K562 (cell line): ENCODE data around the gene EFHB. TPM values are rescaled to one million over a fixed set of nuclear protein-coding genes. Genes with fewer than 3 reads are reported as not detected.

ENCODE experiments used
- ARID2 ChIP-seq: fragments of 450-650 bp; IDR thresholded peaks from 2 replicates; pipeline ENCODE4 v1.6.1; 2017; ENCODE audit warnings: antibody characterized with exemption, mild to moderate bottlenecking
- ARID3B ChIP-seq: fragments of 250-450 bp; sonication (Bioruptor Pico); IDR thresholded peaks from 2 replicates; pipeline ENCODE4 v1.4.0; 2020; ENCODE audit warnings: borderline replicate concordance
- BACH1 ChIP-seq: fragments of 200-800 bp; sonication (Bioruptor generic); IDR thresholded peaks from 2 replicates; pipeline ENCODE4 v1.6.1; 2016; ENCODE audit warnings: missing genetic modification characterization, missing compliant biosample characterization
- CUX1 ChIP-seq: fragments of 200-800 bp; sonication (Bioruptor generic); IDR thresholded peaks from 2 replicates; pipeline ENCODE4 v1.6.1; 2016; ENCODE audit warnings: missing genetic modification characterization, missing compliant biosample characterization
- ELF4 ChIP-seq: fragments of 450-650 bp; formaldehyde crosslinking; IDR thresholded peaks from 2 replicates; pipeline ENCODE4 v1.4.0; 2022; ENCODE audit warnings: missing genetic modification characterization
- PPARD ChIP-seq: fragments of 250-450 bp; sonication (Bioruptor Pico); IDR thresholded peaks from 2 replicates; pipeline ENCODE4 v1.8.0; 2022; ENCODE audit warnings: inconsistent platforms, mild to moderate bottlenecking, moderate library complexity
- SFPQ ChIP-seq: fragments of 200-400 bp; formaldehyde crosslinking; IDR thresholded peaks from 2 replicates; pipeline ENCODE4 v1.6.1; 2017; ENCODE audit warnings: mild to moderate bottlenecking, low read depth, low read length, moderate library complexity
- TEAD2 ChIP-seq: fragments of 450-650 bp; IDR thresholded peaks from 2 replicates; pipeline ENCODE4 v1.6.1; 2016; ENCODE audit warnings: missing genetic modification characterization, control low read depth, missing compliant biosample characterization
- ZBTB11 ChIP-seq, 3 experiments: fragments of 200-800 bp in 1 of 3; fragments of 250-450 bp in 1 of 3; fragments of 450-650 bp in 1 of 3; sonication (Bioruptor Pico) in 1 of 3; sonication (Bioruptor generic) in 1 of 3; formaldehyde crosslinking in 1 of 3; IDR thresholded peaks; 2 replicates each; pipeline versions ENCODE4 v1.6.1 to v1.8.0; 2016 to 2022; ENCODE audit warnings: mild to moderate bottlenecking in 2 of 3, missing genetic modification characterization in 2 of 3, missing compliant biosample characterization in 1 of 3, moderate library complexity in 1 of 3
- ZFX ChIP-seq: sonication (generic); formaldehyde crosslinking; IDR thresholded peaks from 2 replicates; pipeline ENCODE4 v1.8.0; 2022; ENCODE audit warnings: mild to moderate bottlenecking, missing genetic modification reagents, moderate library complexity
- ZNF512 ChIP-seq: IDR thresholded peaks from 2 replicates; pipeline ENCODE4 v1.6.1; 2016; ENCODE audit warnings: missing genetic modification characterization, missing compliant biosample characterization
- polyA plus RNA-seq, 8 experiments: library from polyadenylated mRNA; depleted of rRNA in 4 of 8; stranded (reverse) in 5 of 8; unstranded in 3 of 8; fragments of >200 nt; fragmentation: Nextera tagmentation in 2 of 8; fragmentation: Illumina TruSeq in 1 of 8; extraction: Ambion mirVana in 2 of 8; extraction: Trizol in 1 of 8; gene quantifications; 2 replicates each; pipeline versions ENCODE4 v1.2.1 to v1.2.3, GENCODE V29; 2011 to 2014; ENCODE audit warnings: inconsistent platforms in 1 of 8, missing spikeins in 1 of 8
- total RNA-seq, 7 experiments: library from RNA; depleted of rRNA in 6 of 7; stranded (reverse); fragments of >200 nt in 6 of 7; fragmentation: Illumina TruSeq in 2 of 7; extraction: Trizol in 2 of 7; gene quantifications; 2 replicates each; pipeline versions ENCODE4 v1.2.1 to v1.2.3, GENCODE V29; 2011 to 2021; ENCODE audit warnings: low replicate concordance in 1 of 7

EFHB gene
- total and polyA plus RNA-seq, 9 of the 15 experiments (the other 6 are each of a cell fraction or from before 2014, with no cell fraction given): 1.5 to 4.0 (median 1.8) TPM

- peak; percentile 83 to 97 (median 88); a peak in 5 of 6 replicates for TF ChIP-seq ZBTB11 (CRISPR knock-in tag; IDR thresholded peaks at IDR 0.05)
- no peak for TF ChIP-seq BACH1 (tag)
- no peak for TF ChIP-seq SFPQ
- TF ChIP-seq ELF4 (CRISPR knock-in tag): peak; percentile 51; the same call in 1 of the 2 replicates
- TF ChIP-seq ARID3B (CRISPR knock-in tag): no peak
- no peak for TF ChIP-seq ZNF512
- no peak for TF ChIP-seq PPARD (CRISPR knock-in tag)
- no peak for TF ChIP-seq CUX1 (CRISPR knock-in tag)
- no peak for TF ChIP-seq ARID2
- no peak; the same call in 1 of the 2 replicates for TF ChIP-seq ZFX (CRISPR knock-in tag)
- no peak for TF ChIP-seq TEAD2
Observed at GRCh38 chr3:19946832-19947548, 13.0 kb upstream of the EFHB start, which contains the start of gene RAB5A (continued).
